ENCODE results near the gene AMPD3.
"Not testable (repeated sequence)": the region's sequence is repeated elsewhere in the genome, so short reads cannot be mapped to it uniquely, and the experiment has no call there.

AMPD3 gene

GRCh38 chr11:10454878-10455631 is at the start of gene AMPD3:
AMPD3 (plus strand) TSS chr11:10455264; CDS start chr11:10461520, 6,256 bp downstream.
- DNase-seq (ENCODE audit: low read depth), result no peak

DNA sequence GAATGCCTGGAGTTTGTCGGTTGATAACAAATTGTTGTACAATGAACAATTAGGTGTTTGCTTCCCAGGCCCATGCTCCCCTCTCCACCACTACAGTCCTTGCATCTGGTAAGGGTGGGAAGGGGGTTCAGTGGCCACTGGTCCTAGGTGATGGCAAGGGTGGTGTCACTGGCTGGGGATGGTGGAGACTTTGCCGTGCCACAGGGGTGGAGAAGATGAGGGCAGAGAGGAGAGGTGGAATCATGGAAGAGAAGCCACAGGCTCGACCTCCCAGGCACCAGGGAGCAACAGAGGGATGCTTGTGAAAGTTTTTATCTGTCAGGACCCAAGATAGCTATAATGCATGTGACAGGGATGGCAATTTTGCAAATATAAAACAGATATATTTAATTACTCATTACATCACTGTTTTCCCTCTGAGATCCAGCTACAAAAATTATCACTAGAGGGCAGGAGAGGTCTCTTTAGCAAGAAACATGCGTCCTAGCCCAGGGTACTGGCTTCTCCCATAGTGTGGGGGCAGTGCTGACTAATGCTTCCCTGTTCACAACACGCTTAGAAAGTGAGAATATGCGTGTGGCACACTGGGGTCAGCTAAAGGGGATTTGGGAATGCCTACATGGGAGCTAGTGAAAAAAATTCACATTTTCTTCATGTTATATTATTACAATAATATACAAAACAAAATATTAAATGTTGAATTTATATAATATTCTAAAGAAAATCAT is 49.0 kb upstream of the AMPD3 start:
- peak; percentile 8 for DNase-seq (ENCODE audit: low read depth)

DNA sequence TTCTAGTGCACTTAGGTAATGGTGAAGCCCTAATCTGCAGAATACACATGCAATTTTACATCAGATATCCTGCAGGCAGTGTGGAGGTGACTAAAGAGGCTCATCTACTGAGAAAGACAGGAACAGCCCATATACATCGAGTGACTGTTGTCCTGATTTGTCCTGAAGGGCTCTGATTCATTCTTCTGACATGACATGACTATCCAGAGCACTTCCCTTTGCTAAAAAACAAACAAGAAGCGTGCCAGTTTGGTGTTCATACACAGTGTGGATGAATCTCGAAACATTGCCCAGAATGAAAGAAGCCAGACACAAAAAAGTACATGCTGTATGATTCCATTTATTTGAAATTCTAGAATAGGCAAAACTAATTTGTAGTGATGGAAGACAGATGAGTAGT is 48.0 kb upstream of the AMPD3 start:
- no peak for DNase-seq (ENCODE audit: low read depth)

DNA sequence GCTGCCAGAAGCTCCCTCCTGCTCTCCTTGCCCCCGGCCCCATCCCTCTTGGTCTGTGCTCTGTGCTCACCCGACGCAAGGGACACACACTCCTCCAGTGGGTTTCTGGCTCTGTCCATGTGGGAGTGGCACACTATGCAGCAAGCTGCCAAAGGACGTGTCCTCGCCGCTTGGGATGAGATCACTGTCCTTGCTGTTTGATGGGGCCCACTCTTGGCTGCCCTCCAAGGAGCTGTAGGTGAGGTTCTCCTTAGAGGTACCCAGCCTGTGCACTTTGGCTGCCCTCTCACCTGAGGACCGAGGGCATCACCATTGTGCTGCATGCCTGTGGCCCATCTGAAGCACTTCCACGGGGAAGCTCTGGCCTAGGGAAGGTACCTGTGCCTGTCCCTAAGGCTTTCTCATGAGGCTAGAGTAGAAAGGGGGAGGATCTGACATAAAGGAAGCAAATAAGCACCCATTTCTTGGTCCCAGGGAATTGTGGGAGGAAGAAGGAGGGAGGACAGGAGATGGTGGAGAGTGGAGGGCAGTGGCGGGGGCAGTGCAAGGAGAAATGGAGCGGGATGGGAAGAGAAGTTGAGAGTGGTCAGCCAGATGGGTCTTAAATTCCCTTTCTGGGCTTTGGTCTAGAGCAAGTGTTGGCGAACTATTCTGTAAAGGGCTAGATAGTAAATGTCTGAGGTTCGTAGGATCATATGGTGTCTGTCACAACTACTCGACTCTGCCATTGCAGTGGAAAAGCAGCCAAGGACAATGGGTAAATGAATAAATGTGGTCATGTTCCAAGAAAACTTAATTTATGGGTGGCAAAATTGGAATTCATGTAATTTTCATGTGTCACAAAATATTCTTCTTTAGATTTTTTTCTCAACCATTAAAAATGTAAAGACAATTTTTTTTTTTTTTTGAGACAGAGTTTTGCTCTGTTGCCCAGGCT is 47.0 kb upstream of the AMPD3 start:
- DNase-seq (ENCODE audit: low read depth), result no peak

DNA sequence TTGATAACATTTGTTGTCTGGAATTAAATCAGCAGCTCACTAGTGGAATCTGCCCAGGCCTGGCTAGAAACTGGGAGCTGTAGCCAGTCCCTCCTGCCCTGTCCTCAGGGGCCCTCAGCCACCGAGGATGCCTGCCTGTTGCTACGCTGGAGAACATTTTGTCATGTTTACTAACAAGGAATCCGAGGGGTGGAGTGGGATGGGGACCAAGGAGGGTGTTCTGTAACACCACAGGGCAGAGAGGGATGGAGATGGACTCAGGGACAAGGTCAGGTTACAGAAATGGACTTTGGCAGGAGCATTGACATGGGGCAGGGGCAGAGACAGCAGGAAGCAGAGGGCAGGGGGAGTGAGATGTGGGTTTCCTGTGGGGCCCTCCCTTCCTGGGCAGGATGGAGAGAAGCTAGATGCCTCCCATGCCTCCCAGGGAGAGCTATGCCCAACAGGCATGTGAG is 45.8 kb upstream of the AMPD3 start:
- no peak for DNase-seq (ENCODE audit: low read depth)

DNA sequence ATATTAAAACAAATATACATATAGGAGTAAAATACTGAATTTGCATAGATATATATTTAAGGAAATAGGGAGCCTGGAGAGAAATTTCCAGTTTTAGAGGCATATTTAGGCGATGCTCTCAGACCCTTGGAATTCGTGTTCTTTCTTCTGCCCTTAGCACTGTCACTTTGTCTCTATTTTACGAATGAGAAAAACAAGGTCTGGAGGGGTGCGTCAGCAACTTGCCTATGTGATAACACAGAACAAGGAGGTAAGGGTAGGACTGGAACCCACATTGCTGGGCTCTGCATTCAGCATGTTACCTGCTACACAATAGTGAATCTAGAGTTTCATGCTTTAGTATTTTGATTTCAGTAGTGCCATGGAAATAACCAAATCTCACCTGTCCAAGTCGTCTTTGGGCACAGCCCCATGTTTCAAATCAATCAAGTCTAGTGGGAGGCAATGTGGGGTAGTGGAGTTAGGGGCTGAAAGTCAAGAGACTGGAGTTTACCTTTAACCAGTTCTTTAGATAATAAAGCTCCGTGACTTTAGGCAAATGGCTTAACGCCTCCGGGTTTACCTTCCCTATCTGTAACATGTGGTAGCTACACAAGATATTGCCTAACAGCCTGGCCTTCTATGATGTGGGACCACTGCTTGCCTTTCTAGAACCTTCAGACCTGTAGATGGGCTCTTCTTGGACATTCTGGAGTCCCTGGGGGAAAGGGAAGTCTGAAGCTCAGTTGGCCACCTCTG is 44.8 kb upstream of the AMPD3 start:
- no peak for DNase-seq (ENCODE audit: low read depth)

- no peak for DNase-seq (ENCODE audit: low read depth)
Measured at GRCh38 chr11:10410844-10411200, 44.2 kb upstream of the AMPD3 start.

GRCh38 chr11:10412266-10412665 is 42.8 kb upstream of the AMPD3 start:
- no peak for DNase-seq (ENCODE audit: low read depth)

- peak; percentile 9 for DNase-seq (ENCODE audit: low read depth)
Measured at GRCh38 chr11:10413268-10413667, 41.8 kb upstream of the AMPD3 start.

DNA sequence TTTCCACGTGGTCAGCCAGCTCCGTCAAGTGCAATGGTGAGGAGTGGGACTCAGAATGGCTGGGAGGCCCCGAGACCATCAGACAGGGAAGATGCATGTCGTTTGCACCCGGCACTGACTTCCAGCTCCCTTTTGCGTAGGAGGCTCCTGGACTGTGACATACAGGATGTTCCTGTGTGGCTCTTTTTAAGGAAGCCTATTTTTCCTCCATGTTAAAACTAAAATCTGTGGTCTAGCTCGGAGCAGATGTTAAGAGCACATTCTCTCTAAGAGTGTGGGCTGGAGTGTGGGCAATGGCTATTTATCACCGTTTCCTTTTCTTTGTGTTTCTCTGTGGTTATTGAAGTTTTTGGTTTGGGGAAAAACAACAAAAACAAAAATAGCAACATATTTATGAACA is 40.9 kb upstream of the AMPD3 start:
- DNase-seq (ENCODE audit: low read depth), result no peak

- no peak for DNase-seq (ENCODE audit: low read depth)
Measured at GRCh38 chr11:10414659-10415058, 40.4 kb upstream of the AMPD3 start.

GRCh38 chr11:10415817-10416392 is 39.2 kb upstream of the AMPD3 start:
- no peak for DNase-seq (ENCODE audit: low read depth)

DNA sequence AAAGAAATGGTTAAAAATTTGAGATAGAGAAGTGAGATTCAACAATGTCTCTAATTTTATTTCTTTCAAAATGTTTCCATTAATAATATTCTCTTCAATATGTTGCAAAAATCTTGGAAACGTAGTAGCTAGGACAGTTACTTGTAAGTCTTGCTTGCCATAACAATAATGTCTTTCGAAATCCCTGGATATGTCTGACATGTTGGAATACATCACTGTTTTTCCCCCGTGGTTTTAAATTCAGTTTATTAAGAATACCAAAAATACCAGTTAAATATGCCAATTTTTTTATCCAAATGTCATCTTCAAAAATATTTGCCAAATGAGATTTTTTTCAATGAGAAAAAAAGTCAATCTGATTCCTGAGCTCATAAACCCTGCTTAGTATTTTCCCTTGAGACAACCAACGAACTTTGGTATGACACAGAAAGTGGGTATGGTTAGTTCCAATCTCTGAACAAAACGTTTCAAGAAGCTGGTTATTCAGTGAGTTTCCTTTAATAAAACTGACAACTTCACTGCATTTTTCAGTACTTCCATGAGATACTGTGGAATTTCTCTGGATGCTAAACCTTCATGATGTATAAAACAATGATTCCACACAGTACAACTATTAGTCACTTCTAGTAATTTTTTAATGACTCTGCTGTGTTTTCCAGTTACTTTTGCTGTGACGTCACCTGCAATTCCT is 36.7 kb upstream of the AMPD3 start:
- DNase-seq (ENCODE audit: low read depth), result no peak

- DNase-seq (ENCODE audit: low read depth), result no peak
Measured at GRCh38 chr11:10418950-10419310, 36.1 kb upstream of the AMPD3 start.

DNA sequence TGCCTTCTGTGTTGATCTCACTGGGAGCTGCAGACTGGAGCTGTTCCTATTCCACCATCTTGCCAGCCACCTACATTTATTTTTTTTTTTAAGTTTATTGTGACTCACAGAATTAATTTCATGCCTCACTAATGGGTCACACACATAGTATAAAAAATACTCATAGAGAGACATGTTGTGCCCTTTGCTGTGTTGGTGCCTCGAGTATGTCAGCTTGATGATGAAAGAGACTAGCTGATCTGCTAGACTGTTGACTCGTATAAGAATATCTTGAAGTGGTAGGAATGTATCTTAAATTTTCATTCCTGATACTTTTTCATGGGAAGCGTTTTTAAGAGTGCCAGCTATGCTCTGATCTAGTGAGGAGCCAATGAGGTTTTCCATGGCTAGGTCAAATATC is 28.6 kb upstream of the AMPD3 start:
- DNase-seq (ENCODE audit: low read depth), result no peak

- DNase-seq (ENCODE audit: low read depth), result no peak
Measured at GRCh38 chr11:10428453-10428852, 26.6 kb upstream of the AMPD3 start.

- no peak for DNase-seq (ENCODE audit: low read depth)
Measured at GRCh38 chr11:10429526-10429925, 25.5 kb upstream of the AMPD3 start.

- DNase-seq (ENCODE audit: low read depth), result no peak
Measured at GRCh38 chr11:10432493-10432892, 22.6 kb upstream of the AMPD3 start.

GRCh38 chr11:10432971-10433370 is 22.1 kb upstream of the AMPD3 start:
- no peak for DNase-seq (ENCODE audit: low read depth)

- no peak for DNase-seq (ENCODE audit: low read depth)
Measured at GRCh38 chr11:10436224-10436623, 18.8 kb upstream of the AMPD3 start.

GRCh38 chr11:10436683-10437082 is 18.4 kb upstream of the AMPD3 start:
- DNase-seq (ENCODE audit: low read depth), result not testable (repeated sequence)

Data from T-helper 22 cell (primary cell).